ENCODE results near the gene WDR70. TPM values are rescaled to one million over a fixed set of nuclear protein-coding genes. Genes with fewer than 3 reads are reported as not detected.
"Not testable (repeated sequence)": the region's sequence is repeated elsewhere in the genome, so short reads cannot be mapped to it uniquely, and the experiment has no call there.

Gene WDR70
- total RNA-seq, 1 donor from 2014 or later, result 25.0 TPM

- no peak for DNase-seq (ENCODE audit: low read depth in 2 of 2)
These were observed 135.8 kb downstream of the WDR70 start for GRCh38 chr5:37514946-37515345.

- no peak for DNase-seq (ENCODE audit: low read depth in 2 of 2)
These were observed 138.6 kb downstream of the WDR70 start for GRCh38 chr5:37517686-37518085.

GRCh38 chr5:37518356-37518755 lies 139.2 kb downstream of the WDR70 start:
- DNase-seq (ENCODE audit: low read depth in 2 of 2), result not testable (repeated sequence)

GRCh38 chr5:37519304-37519703 lies 140.2 kb downstream of the WDR70 start:
- DNase-seq (ENCODE audit: low read depth in 2 of 2), result no peak

- no peak for DNase-seq (ENCODE audit: low read depth in 2 of 2)
These were observed 140.7 kb downstream of the WDR70 start for GRCh38 chr5:37519807-37520206.

GRCh38 chr5:37520811-37521210 lies 141.7 kb downstream of the WDR70 start:
- DNase-seq (ENCODE audit: low read depth in 2 of 2), result no peak

- peak; percentile 14 to 60 for DNase-seq (ENCODE audit: low read depth in 2 of 2)
These were observed 154.0 kb downstream of the WDR70 start for GRCh38 chr5:37532976-37533740.

GRCh38 chr5:37533851-37534250 lies 154.7 kb downstream of the WDR70 start:
- DNase-seq (ENCODE audit: low read depth in 2 of 2), result no peak

- no peak for DNase-seq (ENCODE audit: low read depth in 2 of 2)
These were observed 160.3 kb downstream of the WDR70 start for GRCh38 chr5:37539459-37539858.

- no peak for DNase-seq (ENCODE audit: low read depth in 2 of 2)
These were observed 164.1 kb downstream of the WDR70 start for GRCh38 chr5:37543216-37543615.

- no peak for DNase-seq (ENCODE audit: low read depth in 2 of 2)
These were observed 170.3 kb downstream of the WDR70 start for GRCh38 chr5:37549411-37549810.

GRCh38 chr5:37552161-37552560 lies 173.0 kb downstream of the WDR70 start:
- no peak for DNase-seq (ENCODE audit: low read depth in 2 of 2)

- peak; percentile 94 to 96 for DNase-seq (ENCODE audit: low read depth in 2 of 2)
These were observed 173.9 kb downstream of the WDR70 start for GRCh38 chr5:37552770-37553719.

GRCh38 chr5:37553720-37554404 lies 174.7 kb downstream of the WDR70 start:
- peak; percentile 64 to 83 for DNase-seq (ENCODE audit: low read depth in 2 of 2)

- no peak for DNase-seq (ENCODE audit: low read depth in 2 of 2)
These were observed 175.3 kb downstream of the WDR70 start for GRCh38 chr5:37554405-37554739.

GRCh38 chr5:37554938-37555337 lies 175.8 kb downstream of the WDR70 start:
- DNase-seq (ENCODE audit: low read depth in 2 of 2), result peak; percentile 16 to 43

- DNase-seq (ENCODE audit: low read depth in 2 of 2), result no peak
These were observed 178.7 kb downstream of the WDR70 start for GRCh38 chr5:37557734-37558293.

GRCh38 chr5:37565062-37565670 lies 186.0 kb downstream of the WDR70 start:
- no peak for DNase-seq (ENCODE audit: low read depth in 2 of 2)

- DNase-seq (ENCODE audit: low read depth in 2 of 2), result no peak
These were observed 188.4 kb downstream of the WDR70 start for GRCh38 chr5:37567566-37567965.

- no peak for DNase-seq (ENCODE audit: low read depth in 2 of 2)
These were observed 189.1 kb downstream of the WDR70 start for GRCh38 chr5:37568018-37568753.

- DNase-seq (ENCODE audit: low read depth in 2 of 2), result no peak
These were observed 189.8 kb downstream of the WDR70 start for GRCh38 chr5:37568893-37569292.

Measured in lung microvascular endothelial cell (primary cell).